Activated gamma-delta T cell treated with anti-CD3 and anti-CD28 coated beads, Interleukin-2, amount 50 U/mL, for 16 hours (primary cell): ENCODE measurements around the gene IL1A.

Experiments
- DNase-seq: peaks from one replicate; pipeline ENCODE4 v3.0.0-alpha.2; 2020; ENCODE audit warnings: low read depth

The IL1A gene

GRCh38 chr2:112726487-112727190 lies 57.7 kb downstream of the IL1A start:
- peak; percentile 79 for DNase-seq

DNA sequence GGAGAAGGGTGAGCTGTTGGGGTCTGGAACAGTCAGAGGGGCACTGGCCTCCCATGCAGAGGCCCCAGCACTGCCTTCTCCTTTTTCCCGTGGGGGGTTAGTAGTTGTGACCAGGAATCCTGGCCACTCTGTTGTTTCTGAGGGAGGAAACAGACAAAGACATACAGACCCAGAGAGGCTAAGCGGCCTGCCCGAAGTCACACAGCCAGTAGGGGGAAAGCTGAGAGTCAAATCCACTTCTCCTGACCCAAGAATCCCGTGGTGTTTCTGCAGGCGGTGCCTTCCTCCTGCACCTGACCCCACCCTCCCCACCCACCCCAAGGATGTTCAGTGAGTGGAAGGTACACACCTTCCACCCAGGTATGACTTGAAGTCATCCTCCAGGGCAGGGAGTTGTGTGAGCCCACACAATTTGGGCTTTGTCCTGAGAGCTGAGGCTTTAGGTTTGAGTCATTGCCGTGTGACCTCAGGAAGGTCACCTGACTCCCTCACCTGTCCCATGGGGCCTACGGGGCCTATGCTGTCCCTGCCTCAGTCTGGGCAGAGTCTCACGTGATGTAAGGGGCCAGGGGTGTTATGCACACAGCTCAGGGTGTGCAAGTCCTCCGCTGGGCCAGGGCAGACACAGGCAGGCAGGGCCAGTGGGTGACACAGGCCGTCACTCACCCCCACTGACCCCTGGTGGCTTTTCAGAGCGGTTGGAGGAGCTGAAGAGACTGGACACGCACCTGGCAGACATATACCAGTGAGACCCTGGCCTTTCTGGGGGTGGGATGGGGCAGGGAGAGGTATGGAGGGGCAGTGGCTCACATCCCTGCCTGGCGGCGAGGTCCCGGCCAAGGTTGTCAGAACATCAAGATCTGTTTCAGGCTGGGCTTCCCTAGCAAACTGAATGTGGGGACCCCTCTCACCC lies 58.5 kb downstream of the IL1A start:
- DNase-seq: no peak

DNA sequence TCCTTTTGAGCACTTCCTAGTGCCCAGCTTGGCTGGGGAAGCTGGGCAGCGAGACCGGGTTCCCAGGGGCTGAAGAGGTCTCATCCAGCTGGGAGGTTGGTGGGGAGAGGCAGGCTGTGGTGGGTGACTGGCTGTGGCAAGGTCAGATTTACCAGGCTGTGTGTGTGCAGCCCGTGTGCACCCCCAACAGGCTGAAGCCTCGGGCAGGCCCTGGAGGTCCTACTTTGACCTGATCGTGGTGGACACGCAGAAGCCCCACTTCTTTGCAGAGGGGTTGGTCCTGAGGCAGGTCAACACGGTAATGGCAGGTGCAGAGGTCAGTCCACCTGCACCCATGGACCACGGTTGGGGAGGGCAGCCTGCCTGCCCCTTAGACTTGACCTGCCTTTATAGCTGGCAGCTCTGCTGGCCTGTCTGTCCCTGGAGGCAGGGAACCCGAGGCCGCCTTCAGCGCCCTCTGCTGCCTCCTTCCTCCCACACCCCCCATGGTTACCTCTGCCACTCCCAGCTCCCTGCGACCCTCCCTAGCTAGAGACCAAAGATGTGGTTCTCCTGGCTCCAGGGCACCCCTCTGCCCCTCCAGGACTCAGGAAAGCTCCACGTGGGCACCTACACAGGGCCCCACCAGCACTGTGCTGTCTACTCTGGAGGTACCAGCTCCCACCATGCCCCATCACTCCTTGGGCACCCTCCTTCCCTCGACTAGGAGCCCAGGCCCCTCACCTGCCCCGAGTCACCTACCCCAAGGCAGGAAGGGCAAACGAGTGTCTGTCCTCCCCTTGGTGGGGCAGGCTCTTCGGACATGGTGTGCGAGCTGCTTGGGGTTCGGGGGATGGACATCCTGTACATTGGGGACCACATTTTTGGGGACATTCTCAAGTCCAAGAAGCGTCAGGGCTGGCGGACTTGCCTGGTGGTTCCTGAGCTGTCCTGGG lies 59.4 kb downstream of the IL1A start:
- DNase-seq: no peak

DNA sequence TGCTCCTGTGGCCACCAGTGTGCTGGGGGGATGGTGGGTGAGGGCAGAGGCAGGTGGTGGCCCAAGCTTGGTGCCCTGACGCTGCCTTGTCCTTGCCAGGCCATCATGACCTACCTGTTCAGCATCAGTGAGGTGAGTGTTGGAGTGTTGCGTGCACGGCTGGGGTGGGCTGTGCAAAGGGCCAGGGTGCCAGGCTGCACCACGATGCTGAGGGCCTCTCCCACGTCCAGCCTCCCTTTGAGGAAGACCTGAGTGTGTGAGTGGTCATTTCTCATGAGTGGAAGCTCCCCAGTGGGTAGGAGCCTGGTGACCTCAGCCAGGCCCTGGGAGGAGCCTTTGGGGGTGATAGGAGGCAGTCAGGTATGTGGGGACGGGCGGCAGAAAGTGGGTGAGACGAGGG lies 60.3 kb downstream of the IL1A start:
- DNase-seq: no peak
